ENCODE results near the gene WWOX.

DNA sequence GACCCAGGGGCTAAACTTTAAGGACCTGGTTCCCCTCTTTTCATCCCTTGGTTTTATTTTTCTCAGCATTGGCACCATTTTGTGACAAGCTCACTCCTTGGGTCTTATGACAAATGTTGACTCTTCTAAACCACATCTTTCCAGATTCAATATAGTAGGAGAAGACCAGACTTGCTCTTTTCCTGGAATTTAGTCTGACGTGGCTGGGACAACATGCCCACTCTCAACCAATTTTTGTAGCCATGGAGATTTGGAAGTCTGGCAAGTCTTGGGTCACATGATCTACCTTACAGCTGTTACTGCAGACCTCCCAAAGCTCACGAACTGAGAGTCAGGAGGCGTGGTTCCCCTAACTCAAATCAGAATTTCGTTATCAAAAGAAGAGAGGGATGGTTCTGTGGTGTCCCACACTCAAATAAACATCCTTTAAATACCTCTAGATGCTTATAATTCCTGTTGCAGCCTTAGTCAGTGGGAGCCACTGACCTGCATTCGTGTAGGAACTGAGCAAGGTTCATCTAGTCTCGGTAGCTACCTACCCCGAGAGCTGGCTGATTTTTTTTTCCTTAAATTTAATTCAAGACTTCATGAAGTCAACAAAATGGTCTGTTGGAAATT lies 817.6 kb downstream of the WWOX start:
- TF ChIP-seq, protein P1, sequence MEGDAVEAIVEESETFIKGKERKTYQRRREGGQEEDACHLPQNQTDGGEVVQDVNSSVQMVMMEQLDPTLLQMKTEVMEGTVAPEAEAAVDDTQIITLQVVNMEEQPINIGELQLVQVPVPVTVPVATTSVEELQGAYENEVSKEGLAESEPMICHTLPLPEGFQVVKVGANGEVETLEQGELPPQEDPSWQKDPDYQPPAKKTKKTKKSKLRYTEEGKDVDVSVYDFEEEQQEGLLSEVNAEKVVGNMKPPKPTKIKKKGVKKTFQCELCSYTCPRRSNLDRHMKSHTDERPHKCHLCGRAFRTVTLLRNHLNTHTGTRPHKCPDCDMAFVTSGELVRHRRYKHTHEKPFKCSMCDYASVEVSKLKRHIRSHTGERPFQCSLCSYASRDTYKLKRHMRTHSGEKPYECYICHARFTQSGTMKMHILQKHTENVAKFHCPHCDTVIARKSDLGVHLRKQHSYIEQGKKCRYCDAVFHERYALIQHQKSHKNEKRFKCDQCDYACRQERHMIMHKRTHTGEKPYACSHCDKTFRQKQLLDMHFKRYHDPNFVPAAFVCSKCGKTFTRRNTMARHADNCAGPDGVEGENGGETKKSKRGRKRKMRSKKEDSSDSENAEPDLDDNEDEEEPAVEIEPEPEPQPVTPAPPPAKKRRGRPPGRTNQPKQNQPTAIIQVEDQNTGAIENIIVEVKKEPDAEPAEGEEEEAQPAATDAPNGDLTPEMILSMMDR (IDR thresholded peaks at IDR 0.05), result no peak
- TF ChIP-seq POLR2A (IDR thresholded peaks at IDR 0.05), result no peak
- no peak for TF ChIP-seq POLR2AphosphoS5 (IDR thresholded peaks at IDR 0.05)
